Inferior parietal cortex (tissue), 1 donor: ENCODE measurements around the gene GOLGA2.

Experiments used
- DNase-seq: peaks from one replicate; pipeline ENCODE4 v3.0.0-alpha.2; 2016; ENCODE audit errors: extremely low spot score

Gene GOLGA2

GRCh38 chr9:128257086-128257825 lies 18.6 kb downstream of the GOLGA2 start:
- no peak for DNase-seq

DNA sequence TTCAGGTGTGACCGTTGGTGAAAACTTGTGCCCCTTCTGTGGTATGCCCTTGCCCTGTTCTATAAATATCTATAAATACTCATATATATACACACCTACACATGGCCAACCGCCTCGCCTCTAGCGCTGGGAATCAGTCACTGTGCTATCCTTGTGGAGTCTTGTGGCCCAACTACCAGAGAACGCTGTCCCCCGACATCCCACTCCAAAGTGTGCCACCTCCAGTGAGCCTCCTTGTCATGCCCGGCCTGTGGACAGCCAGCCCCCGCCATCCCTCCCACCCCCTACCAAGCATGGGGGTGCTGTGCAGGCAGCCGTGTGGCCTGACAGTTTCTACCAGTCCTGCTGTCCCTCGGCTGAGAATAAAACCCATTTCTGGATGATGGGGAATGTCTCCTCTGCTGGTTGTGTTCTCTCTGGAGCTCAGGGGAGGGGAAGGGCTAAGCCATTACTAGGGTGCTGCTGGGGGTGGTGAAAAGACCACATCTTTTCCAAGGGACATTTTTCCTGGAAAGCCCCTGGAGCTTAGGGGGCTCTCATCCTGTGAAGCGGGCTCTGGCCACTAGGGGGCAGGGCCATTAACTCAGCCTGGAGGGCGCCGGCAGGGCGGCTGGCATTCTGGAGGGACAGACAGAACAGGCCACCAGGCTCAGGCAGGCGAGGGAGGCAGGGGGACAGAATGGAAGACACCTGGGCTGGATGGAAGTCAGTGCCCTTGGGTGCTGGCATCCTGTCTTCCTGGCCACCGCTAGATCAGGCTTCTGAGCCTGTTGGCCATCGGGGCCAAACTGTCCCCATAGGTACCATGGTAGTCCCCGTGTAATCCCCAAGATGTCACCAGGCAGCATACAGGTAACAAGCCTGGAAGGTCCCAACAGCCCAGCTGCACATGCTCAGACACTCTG lies 20.7 kb downstream of the GOLGA2 start:
- peak; percentile 66 for DNase-seq

DNA sequence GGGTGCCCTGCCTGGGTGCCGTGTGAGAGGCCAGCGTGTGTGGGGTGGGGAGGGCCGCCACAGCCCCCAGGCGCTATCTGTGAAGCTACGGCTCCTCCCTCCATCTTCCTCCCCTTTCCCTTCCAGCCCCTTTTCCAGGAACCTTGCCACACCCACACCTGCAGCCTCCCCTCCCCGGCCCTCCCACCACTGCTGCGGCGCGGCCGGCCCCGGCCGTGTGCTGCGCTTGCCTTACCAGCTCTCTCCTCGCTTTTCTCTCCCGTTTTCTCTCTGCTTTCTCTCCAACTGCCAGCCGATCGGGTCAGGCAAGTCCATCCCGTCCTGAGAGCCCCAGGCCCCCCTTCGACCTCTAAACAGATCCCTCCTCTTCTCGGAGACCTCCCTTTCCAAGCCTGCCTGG lies 21.4 kb downstream of the GOLGA2 start:
- DNase-seq: no peak

DNA sequence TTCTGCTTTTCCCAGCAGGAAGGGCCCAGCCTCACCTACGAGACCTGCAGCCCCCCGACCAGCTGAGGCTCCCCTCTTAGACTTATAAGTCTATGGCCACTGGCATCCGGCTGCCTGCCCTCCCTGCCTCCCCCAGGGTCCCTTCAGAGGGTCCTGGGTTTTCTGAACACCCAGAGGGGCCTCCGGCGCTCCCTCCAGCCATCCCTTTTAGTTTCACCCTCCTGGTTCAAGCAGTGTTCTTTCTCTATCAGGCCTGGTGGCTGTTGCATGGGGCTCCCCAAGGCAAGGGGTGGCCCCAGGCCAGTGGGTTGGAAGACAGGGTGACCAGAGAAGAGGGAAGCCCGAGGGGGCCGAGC lies 21.8 kb downstream of the GOLGA2 start:
- DNase-seq: no peak

GRCh38 chr9:128253140-128253990 lies 22.4 kb downstream of the GOLGA2 start:
- DNase-seq: no peak

DNA sequence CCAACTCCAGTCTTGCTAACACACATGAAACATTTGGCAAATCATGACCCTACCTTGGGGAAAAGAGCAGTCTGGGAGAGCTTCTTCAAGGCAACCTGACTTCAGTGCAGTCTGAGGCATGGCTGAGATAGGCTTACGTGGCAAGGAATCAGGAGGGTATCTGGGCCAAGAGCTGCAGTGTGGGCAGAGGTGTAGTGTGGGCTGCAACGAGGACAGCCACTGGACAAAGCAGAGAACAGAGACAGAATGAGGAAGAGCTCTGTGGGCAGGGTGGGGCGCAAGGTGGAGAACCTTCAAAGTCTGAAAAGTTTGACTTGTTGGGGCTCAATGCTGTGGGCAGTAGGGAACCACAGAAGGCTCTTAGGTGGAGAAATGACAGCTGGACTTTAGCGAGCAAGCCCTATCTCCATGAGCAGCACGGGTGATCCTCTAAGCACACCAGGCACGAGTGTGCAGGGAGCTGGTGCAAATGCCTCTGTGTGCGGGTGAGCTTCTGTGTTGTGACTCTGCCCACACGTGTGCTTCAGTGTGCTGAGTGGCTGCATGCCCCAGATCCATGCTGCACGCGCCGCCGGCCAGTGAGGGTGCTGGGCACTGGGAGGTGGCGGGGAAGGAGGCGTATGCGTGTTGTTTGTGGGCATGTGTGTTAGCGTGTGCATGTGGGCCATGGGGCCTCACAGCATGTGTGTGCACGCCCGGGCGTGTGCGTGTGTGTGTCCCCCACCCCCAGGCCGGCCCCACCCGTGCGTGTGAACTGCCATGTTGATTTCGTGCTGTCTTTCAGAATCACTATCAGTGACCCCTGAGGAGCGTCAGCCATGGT lies 23.3 kb downstream of the GOLGA2 start:
- DNase-seq: no peak

DNA sequence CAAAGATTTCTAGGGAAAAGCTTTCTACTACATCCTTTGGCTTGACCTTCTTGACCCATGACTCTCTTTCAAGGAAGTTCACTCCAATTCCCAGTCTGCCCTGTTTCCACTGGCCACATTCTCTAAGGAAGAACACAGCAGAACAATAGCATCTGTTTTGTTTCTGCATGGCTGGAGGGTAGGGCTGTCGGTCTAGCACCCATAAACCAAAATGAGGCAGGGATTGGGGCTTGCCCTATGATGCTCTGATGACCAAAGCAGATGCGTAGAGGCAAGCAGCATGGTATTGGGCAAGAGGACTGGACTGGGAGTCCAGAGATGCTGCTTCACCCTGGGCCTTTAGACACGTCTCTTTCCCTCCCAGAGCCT lies 24.1 kb downstream of the GOLGA2 start:
- no peak for DNase-seq

- no peak for DNase-seq
These were observed 24.7 kb downstream of the GOLGA2 start for GRCh38 chr9:128250839-128251731.

- DNase-seq: peak; percentile 61
These were observed 25.6 kb downstream of the GOLGA2 start for GRCh38 chr9:128249908-128250838.

GRCh38 chr9:128249558-128249907 lies 26.3 kb downstream of the GOLGA2 start:
- DNase-seq: no peak

GRCh38 chr9:128247226-128247803 lies 28.5 kb downstream of the GOLGA2 start:
- DNase-seq: no peak

GRCh38 chr9:128246471-128246870 lies 29.3 kb downstream of the GOLGA2 start:
- DNase-seq: no peak

GRCh38 chr9:128245421-128246151 lies 30.2 kb downstream of the GOLGA2 start:
- DNase-seq: no peak

DNA sequence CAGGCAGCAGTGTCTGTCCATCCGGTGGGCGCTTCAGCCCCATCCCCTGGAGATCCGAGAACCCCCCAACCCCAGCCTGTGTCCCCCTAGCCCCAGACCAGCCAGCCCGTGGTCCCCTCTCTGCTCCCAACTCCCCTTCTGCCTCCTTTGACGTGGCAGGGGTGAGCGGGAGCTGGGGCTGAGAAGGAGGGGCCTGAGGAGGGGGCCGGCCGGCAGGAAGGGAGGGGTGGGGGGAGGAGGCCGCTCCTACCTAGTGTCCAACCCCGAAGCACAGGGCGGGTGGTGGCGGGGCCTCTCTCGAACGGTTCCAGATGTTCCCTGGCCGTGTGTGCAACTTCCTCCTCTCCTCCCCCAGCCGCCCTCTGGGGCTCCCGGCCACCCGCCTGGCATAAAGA lies 31.0 kb downstream of the GOLGA2 start:
- no peak for DNase-seq

GRCh38 chr9:128244091-128244836 lies 31.5 kb downstream of the GOLGA2 start:
- no peak for DNase-seq

- DNase-seq: no peak
These were observed 32.4 kb downstream of the GOLGA2 start for GRCh38 chr9:128243215-128244018.

- DNase-seq: no peak
These were observed 33.0 kb downstream of the GOLGA2 start for GRCh38 chr9:128242828-128243214.
